GM21737 (cell line): Measurements from ENCODE around the gene LRRC4.

Experiments used
- ATAC-seq: cut with Tn5 transposase; IDR thresholded peaks from one replicate; pipeline ENCODE4 v1.9.1; 2021; ENCODE audit warnings: mild to moderate bottlenecking, moderate library complexity; ENCODE audit not compliant: unreplicated experiment

Gene LRRC4

GRCh38 chr7:128030654-128031611, at the start of gene LRRC4:
LRRC4 (minus strand) TSS chr7:128031437; CDS start chr7:128030640, 797 bp downstream.
- ATAC-seq = peak; percentile 47

GRCh38 chr7:128080169-128080568, 48.9 kb upstream of the LRRC4 start:
- ATAC-seq = no peak

- ATAC-seq = no peak
These were observed 47.1 kb upstream of the LRRC4 start for GRCh38 chr7:128078309-128078708.

GRCh38 chr7:128076796-128077271, 45.6 kb upstream of the LRRC4 start:
- no peak for ATAC-seq

- no peak for ATAC-seq
These were observed 45.1 kb upstream of the LRRC4 start for GRCh38 chr7:128076196-128076795.

- ATAC-seq = no peak
These were observed 44.2 kb upstream of the LRRC4 start for GRCh38 chr7:128075242-128076095.

GRCh38 chr7:128074736-128075135, 43.5 kb upstream of the LRRC4 start:
- ATAC-seq = no peak

- ATAC-seq = no peak
These were observed 43.1 kb upstream of the LRRC4 start for GRCh38 chr7:128074336-128074735.

- no peak for ATAC-seq
These were observed 42.6 kb upstream of the LRRC4 start for GRCh38 chr7:128073671-128074310.

- no peak for ATAC-seq
These were observed 40.6 kb upstream of the LRRC4 start for GRCh38 chr7:128071801-128072200.

GRCh38 chr7:128071376-128071775, 40.1 kb upstream of the LRRC4 start:
- ATAC-seq = no peak

- ATAC-seq = no peak
These were observed 38.4 kb upstream of the LRRC4 start for GRCh38 chr7:128069373-128070364.

- no peak for ATAC-seq
These were observed 37.5 kb upstream of the LRRC4 start for GRCh38 chr7:128068785-128069184.

- ATAC-seq = no peak
These were observed 36.7 kb upstream of the LRRC4 start for GRCh38 chr7:128067983-128068382.

- no peak for ATAC-seq
These were observed 35.6 kb upstream of the LRRC4 start for GRCh38 chr7:128066858-128067257.

- ATAC-seq = no peak
These were observed 35.2 kb upstream of the LRRC4 start for GRCh38 chr7:128066395-128066794.

GRCh38 chr7:128065872-128066271, 34.6 kb upstream of the LRRC4 start:
- ATAC-seq = no peak

- ATAC-seq = no peak
These were observed 31.9 kb upstream of the LRRC4 start for GRCh38 chr7:128063088-128063487.

- no peak for ATAC-seq
These were observed 28.8 kb upstream of the LRRC4 start for GRCh38 chr7:128060018-128060417.
